Temporal lobe (tissue), 1 donor: ENCODE data around the gene PIGZ. TPM values are rescaled to one million over a fixed set of nuclear protein-coding genes. Genes with fewer than 3 reads are reported as not detected.

Experiments used
- total RNA-seq: library from RNA; depleted of rRNA; stranded (reverse); fragments of >200 nt; gene quantifications from one replicate; pipeline ENCODE4 v1.2.3, GENCODE V29; 2014

Gene PIGZ
- total RNA-seq, 1 donor from 2014 or later, result 3.4 TPM

Other genes starting within 250 kb of the PIGZ start
- 61.0 TPM for gene PAK2, start 229.0 kb downstream of the PIGZ start, total RNA-seq
- gene SENP5, start 100.9 kb downstream of the PIGZ start, total RNA-seq, result 40.3 TPM
- 65.2 TPM for gene NCBP2, start 26.3 kb downstream of the PIGZ start, total RNA-seq
- gene MELTF, start 61.0 kb upstream of the PIGZ start, total RNA-seq, result 4.4 TPM